ENCODE results near the gene FXYD6.

FXYD6 gene

DNA sequence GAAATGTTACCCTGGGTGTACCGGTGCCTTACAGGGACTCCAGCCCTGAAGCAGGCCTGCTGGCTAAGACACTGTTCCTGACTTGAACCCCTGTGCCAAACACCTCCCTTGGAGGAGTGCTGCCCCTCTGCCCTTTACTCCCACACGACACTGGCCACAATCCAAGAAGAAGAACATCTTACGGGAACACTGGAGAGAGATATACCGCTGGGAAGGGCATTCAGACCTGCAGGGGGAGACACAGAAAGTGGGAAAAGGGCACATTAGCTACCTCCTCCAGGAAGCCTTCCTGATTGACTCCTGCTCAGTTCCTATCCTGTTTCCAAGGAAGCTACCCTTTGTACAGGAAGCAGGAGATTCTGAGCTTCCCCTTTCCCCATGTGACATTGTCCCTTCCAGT is 34.1 kb upstream of the FXYD6 start:
- DNase-seq (ENCODE audit: low read depth), result no peak

DNA sequence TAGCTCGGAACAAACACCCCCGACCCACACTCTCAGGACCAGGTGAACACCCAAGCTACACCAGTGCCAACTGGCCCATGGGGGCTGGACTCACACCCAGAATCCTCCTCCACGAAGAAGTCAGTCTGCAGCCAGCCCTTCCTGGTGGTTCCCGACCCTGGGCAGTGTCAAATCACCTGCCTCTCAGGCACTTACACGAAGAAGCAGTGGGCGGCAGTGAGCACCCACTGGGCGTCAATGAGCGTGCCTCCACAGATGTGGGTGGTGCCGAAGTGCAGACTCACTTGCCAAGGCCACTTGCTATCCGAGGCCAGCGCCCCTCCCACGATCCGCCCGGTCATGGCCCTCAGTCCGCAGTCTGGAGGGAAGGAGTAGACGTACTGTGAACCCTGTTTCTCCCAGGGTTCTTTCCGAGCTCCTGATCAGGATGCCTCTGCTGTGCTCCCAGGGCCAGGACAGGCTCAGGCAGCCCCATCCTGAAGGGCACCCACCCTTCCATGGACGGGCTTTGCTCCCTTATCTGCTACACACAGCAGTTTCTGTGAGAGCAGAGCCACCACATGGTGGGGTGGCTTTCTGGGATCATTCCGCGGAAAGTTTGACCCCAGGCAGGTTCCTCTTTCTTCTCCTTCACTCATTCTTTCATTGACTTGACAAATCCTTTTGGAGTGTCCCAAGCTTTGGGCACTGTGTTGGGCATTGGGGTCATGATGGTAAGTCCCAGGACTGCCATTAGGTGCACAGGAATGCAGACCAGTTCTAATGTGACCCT is 33.3 kb upstream of the FXYD6 start:
- DNase-seq (ENCODE audit: low read depth), result no peak

DNA sequence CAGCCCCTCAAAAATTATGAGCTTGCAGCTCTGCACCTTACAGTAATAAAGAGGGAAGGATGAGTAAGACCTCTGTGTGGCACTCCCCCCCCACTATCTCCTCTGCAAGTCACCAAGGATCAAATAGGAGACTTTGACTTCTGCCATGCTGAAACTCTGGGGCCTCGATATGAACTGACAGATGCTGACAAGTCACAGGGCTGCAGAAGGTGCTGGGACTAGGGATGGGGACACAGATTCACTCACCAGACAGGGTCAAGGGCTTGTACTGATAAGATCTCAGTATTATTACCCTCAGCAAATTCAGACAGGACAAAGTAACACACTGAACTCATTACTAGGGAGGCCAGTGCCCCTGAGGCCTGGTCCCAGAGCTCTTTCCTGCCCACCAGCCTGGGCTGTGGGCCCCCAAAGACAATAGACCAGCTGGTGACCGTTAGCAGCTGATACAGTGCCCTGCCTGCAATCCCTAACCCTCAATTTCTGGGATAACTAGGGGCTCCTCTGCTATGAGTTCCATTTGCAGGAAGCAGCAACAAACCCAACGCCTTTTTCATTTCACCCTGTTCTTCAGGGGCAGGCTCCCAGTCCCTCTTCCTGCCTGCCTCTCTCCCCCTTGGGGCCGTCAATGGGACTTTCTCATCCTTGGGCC is 32.6 kb upstream of the FXYD6 start:
- no peak for DNase-seq (ENCODE audit: low read depth)

DNA sequence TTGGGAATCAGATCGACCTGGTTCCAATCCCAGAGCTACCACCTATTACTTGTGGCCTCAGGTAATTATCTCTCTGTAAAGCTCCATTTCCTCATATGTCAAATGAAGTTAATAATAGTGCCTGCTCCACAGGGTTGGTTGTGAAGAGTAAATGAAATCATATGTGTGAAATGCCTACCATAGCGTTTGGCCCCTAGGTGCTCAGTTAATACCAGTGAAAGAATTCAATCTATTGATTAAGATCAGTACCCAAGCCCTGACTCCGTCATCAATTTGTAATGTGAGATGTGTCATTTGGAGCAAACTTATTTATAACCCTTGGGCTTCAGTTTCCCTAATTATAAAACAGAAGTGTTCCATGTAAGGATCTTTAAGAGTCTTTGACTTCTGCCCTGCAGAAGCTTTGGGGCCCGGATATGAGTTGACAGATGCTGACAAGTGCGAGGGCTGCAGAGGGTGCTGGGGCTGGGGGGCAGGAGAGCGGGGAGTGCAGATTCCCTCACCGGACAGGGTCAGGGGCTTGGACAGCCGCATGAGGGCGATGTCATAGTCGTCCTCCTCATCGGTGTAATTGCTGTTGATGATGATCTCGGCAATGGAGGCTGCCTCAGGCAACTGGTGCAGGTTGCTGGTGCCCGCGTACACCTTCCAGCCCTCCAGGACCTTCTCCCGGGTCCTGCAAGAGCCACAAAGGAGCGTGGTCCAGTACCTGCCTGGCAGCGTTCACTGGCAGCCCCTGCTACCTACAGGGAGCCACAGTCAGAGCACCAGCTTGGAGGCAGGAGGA is 31.8 kb upstream of the FXYD6 start:
- no peak for DNase-seq (ENCODE audit: low read depth)

DNA sequence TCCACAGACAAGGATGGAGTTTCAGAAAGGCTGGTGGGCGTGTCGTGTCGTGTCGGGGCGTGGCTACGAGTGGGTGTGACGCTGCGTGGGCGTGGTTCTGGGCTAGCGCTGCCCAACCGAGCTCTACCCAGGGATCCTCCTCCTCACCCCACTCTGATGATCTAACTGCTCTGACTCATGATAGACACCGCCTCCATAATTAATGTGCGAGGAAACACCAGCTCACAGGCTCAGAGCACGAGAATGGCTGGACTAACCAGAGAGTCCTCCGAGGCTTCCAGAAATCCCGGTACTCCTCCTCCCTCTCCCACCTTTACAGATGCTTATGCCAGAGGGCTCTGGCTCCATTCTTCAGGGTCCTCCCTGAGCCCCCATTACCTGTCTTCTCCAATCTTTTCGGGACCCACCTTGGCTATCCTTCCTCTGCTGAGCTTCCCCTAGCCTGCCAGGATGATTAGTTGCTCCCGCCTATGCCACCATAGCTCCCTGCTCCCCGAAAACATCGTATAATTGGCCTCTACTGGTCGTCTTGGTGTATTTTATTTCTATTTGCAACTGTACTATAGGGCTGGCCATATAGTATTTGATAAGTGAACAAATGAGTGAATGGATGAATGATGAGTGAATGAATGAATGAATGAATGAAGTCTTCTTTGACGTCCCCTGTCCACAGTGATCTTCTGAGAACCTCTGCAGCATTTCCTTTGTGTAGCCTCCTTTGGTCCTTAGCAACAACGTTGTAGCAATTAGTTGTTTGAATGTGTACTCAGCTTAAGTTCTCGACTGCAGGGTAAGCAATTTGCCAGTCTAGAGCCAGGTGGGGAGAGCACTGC is 31.0 kb upstream of the FXYD6 start:
- peak; percentile 86 for DNase-seq (ENCODE audit: low read depth)

DNA sequence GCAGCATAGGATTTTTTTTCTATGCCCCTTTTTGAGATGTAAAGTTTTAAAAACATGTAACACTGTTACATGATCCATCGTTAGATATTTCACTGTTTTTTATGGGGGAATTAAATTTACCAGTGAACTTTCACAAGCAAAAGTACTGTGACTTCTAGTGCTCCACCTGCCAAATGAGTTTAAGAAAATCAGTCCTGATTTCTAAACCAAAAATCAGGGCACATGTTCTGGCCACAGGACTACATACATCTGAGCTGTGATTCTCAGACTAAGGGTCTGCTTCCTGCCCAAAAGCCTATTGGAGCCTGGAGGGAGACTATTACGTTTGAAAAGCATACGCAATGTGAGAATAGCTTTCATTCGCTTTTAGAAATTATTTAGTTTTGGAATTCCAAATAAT is 30.3 kb upstream of the FXYD6 start:
- no peak for DNase-seq (ENCODE audit: low read depth)

DNA sequence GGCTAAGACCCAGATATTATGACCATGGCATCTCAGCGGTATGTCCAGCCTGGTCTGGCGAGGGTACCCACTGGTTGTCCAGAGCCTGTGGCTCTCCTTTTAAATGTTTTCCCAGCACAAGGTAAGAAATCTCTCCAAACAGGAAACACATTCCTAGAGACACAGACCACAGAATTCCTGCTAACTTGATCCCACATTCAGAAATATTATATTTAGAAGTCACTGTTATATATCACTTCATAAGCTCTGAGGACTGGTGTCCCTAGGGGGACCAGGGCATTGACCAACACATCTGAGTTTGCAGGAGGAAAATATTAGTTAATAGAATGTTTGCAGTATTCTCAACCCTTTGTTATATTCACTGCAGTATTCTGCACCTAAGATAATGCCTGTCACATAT is 29.7 kb upstream of the FXYD6 start:
- no peak for DNase-seq (ENCODE audit: low read depth)

DNA sequence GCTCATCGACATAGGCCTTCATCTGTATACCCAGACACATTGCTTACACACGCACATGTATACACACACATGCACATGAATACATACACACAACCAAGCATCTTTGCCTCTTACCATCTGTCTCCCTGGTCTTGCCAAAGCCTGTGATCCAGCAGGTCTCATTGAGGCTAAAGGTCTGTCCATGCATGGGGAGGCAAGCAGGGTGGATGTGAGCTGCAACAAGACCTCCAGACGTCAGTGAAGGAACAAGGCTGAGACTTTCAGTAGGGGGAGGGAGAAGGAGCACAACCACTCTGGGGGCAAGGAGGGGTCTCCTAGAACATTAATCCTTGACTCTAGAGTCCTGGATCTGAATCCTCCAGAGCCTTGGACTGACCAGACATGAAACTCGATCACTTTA is 29.1 kb upstream of the FXYD6 start:
- no peak for DNase-seq (ENCODE audit: low read depth)

DNA sequence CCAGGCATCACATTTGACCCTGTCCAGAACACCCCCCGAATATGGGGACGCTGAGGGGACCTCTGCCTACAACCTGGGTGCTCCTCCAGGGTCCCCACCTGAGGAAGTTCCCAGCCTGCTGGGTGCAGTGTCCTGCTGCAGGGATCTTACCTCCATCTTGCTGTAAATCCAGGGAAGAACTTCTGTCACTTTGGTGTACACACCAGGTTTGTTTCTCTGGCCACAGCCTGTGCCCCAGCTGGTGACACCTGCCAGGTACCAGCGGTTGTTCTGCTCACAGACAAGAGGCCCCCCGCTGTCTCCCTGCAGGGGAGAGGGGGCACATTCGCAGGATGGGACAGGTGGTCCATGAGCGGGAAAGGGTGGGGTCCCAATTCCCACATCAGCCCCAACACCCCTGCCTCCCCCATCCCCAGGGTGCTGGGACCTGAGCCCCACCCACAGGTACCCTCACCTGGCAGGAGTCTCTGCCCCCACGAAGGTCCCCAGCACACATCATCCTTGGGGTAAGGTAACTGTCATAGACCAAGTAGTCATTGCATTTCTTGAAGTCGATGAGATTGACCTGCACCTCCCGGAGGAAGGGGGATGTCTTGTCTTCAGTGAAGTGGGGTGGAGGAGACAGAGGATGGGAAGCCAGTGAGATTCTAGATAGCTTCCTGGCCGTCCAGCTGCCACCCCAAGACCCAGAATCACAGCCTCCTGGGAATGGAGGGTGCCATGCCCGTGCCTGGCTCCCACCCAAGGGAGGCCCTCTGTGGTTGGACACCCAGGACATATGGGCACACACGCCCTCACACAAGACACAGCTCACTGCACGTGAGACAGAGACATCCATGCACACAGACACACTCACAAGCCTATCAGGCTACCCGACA is 27.3 kb upstream of the FXYD6 start:
- no peak for DNase-seq (ENCODE audit: low read depth)

DNA sequence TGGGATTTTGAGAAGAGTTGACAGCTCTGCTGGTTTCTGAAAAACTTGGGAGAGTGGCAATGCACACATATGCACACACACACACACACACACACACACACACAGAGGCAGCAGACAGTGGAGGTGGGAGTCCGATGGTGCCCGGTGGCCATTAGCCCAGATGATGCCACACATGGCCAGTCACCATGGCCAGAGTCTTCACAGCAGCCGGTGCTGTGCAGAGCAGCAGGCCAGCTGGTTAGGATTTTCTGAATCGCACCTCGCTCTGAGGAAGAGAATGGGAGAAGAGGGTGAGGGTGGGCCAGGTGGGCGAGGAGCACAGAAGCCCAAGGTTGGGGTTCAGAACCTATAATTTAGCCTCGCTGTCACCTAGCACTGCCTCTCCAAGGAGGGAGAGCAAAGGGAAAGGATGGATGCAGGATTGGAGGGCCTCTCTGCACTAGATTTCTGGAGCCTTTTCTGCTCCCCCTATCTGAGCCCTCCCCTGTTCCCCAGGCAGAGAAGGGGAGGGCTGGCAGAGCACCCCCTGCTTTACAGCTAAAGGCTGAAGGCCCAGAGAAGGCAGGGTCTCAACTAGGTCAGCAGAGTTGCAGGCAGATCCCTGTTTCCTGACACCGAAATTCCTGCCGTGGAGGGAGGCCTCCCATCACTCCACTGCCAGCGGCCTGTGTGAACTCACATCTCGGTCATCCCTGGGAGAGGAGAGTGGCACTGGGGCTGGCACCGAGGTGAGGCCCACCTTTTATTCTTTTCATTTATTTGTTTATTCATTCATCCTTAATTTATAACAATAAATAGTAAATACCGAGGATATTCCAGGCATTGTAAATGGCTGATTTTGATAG is 25.8 kb upstream of the FXYD6 start:
- no peak for DNase-seq (ENCODE audit: low read depth)

DNA sequence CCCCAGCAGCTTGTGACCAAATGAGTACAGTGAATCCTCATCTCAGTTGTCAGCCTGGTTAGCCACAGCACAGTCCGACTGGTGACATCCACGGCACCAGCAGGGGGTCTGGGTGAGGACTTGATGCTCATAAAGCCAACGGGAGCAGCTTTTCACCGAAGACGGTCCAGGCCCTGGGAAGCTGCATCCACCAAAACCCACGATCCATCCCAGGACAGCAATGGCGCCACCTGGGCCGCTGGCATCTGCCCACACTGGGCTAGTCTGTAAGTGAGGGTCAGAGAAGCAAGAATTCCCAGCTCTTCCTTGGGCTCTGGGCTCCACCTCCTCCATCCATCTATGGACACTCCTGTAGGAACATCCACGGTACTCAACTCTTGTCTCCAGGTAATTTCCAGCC is 25.1 kb upstream of the FXYD6 start:
- DNase-seq (ENCODE audit: low read depth), result no peak

DNA sequence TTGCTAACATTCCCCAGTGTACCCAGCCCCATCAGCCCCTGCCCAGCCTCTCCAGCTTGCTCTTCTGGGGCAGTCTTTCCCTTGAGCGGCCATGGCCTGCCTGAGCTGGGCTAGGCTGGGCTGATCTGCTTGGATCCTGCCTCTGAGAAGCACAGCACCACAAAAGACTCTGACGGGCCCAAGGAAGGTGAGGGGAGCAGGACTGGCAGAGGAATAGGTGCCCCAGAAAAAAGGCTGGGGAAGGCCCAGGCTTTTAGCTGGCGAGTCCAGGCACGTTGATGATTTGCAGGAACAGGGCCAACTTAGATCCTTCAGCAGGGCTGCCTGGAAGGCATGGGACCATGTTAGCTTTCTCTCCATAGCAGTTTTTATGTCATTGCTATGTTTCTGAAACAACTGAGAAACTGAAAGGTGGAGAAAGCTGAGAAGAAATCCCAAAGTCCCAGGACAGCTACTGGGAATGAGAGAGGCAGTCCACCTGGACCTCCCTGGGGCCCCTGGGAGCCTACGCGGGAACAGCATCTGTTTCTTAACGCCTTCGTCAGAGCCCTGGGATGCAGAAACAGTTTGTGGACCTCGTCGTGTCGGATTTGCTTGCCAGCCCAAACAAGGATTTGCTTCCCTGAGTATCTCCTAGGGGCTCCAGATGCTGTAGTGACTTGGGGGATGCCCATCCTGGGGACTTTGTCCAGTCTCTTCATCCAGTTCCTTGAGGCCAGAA is 24.4 kb upstream of the FXYD6 start:
- no peak for DNase-seq (ENCODE audit: low read depth)

DNA sequence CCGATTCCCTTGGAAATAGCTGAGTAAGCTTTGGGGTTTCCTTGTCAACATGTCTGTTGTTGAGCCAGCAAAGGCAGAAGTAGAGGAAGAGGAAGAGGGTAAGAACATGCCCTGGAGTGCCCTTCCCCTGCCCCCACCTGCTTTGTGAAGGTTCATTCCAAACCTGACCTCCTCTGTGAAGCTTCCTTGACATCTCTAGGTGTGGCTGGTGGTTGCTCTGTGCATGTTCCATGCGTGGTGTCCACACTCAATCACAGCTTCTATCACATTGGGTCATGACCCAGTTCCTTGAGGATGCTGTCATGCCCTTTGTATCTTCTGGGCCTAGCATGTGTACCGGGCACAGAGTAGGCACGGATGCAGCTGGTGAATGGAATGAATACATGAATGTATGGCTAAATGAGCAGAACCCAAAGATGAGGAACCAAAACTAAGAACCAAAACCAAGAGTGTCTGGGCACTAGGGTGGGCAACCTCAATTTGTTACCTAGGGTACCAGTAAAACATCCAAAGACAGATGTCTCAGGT is 23.7 kb upstream of the FXYD6 start:
- no peak for DNase-seq (ENCODE audit: low read depth)

DNA sequence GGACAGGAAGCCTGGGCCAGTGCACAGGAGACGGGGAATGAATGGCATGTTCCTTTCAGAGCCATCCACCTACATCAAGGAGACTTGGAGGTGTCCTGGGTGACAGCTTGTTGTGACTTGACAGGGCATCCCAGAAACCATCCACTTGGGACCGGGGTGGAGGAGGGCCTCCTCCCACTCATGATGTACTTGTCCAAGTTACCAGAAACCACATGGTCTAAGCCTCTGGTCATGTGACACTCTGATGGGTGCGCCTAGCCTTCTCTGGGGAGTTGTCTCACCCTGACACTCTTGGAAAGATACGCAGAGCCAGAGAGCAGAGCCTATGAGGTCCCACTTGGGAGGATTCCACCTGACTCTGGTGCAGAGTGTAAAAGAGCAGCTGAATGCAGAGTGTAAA is 21.6 kb upstream of the FXYD6 start:
- DNase-seq (ENCODE audit: low read depth), result no peak

DNA sequence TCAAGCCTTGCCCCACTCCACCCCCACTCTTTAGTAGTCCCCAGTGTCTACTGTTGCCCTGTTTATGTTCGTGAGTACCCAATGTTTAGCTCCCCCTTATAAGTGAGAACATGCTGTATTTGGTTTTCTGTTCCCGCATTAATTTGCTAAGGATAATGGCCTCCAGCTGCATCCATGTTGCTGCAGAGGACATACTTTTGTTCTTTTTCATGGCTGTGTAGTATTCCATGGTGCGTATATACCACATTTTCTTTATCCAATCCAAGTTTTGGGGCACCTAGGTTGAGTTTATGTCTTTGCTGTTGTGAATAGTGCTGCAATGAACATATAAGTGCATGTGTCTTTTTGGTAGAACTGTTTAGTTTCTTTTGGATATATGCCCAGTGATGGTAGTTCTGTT is 16.2 kb upstream of the FXYD6 start:
- no peak for DNase-seq (ENCODE audit: low read depth)

DNA sequence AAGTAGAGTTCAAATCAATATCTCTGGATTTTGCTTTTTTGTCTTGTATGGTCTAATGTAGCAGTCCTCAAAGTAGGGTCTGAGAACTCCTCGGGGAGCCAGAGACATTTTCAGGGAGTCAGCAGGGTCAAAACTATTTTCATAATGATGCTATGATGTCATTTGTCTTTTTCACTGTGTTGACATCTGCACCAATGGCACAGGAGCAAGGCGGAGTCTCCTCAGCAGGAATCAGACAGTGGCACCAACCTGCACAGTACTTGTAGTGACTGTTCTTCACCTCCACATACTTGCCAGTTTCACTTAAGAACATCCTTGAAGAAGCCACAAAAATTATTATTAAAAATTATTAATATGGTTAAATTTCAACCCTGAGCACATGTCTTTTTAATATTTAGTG is 14.9 kb upstream of the FXYD6 start:
- DNase-seq (ENCODE audit: low read depth), result no peak

DNA sequence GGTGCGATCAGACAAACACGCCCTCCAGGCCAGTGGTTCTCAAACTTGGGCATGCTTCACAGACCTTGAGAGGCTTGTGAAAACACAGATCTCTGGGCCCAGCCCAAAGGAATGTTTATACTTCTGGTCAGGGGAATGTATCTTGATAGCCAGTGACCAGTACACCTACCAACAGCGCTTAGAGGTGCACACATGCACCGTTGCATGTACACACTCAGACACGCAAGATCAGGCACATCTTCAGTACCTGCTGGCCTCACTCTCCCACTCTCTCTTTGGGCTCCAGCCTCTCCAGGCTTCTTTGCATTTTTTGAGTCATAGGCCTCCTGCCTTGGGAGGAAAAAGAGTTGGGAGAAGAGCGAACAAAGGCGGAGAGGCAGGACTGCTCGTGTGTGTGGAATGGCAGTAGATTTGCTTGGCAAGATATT is 11.7 kb upstream of the FXYD6 start:
- DNase-seq (ENCODE audit: low read depth), result no peak

DNA sequence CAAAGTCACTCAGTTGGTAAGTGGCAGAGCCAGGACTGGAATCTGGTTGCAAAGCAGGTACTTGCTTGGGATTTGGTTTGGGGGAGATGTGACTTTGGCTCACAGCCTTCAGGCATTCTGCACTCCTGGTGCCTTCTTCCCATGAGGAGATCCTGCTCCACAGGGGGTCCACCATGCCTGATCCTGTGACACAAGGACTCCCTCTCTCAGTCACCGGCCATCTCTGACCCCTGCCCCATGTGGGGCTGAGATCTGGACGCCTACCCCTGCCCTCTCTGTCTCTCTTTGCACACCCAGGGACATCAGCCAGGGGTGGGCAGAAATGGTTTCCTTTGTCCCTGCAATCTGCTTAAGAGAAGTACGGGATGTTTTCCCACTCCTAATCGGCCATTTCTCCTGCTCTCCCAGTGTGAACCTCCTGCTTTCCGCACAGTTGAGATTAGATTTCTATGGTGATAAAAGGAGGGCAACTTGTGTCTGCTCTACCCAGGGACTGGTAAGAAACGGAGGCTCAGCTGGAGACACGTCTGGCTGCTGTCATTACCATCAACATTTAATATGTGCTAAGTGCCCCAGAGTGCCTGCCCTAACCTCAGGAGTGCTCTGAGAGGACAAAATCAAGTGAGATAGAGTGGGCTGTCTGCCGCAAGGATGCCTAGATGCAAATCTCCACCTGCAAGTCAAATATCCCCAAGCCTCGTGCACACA is 11.1 kb upstream of the FXYD6 start:
- DNase-seq (ENCODE audit: low read depth), result no peak

DNA sequence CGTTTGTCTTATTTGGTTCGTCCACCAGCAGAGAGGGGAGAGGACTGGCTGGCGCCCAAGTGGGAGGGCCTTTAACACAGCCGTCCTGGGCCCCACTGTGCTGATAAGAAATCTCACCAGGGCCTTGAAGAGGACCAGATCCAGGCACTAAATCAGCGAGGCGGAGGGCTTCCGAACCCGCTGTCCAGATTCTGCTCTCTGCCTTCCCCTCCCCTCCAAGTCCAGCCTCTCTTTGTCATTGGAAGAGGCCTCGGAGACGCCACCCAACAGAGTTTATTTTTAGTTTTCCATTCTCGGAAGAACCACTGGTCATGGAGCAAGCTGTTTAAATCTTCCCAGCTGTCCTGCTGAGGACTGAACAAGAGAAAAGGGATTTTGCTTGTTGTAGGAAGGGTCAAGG is 9.3 kb upstream of the FXYD6 start:
- DNase-seq (ENCODE audit: low read depth), result no peak
